Measurements from ENCODE around the gene TAF13. TPM values are rescaled to one million over a fixed set of nuclear protein-coding genes. Genes with fewer than 3 reads are reported as not detected.

The TAF13 gene
- total and polyA plus RNA-seq, 9 of the 15 experiments (the other 6 are each of a cell fraction or from before 2014, with no cell fraction given) = 14.9 to 77.2 (median 38.7) TPM

- TF ChIP-seq RFX5 (IDR thresholded peaks at IDR 0.05; ENCODE audit: low read depth, low read length) (no peak), ZFP36 (IDR thresholded peaks at IDR 0.05; ENCODE audit: low read depth, low read length, partially characterized antibody) (peak; percentile 41), ZNF274 (IDR thresholded peaks at IDR 0.05; ENCODE audit: borderline replicate concordance, low read depth, low read length) (no peak), ZNF23 (CRISPR knock-in tag; IDR thresholded peaks at IDR 0.05) (peak; percentile 24; the same call in 1 of the 2 replicates), CEBPB (tag; IDR thresholded peaks at IDR 0.05) (no peak), ZNF830 (CRISPR knock-in tag; IDR thresholded peaks at IDR 0.05) (0 out of 2 replicates have a peak, but pooled peaks have one; percentile 21), ZNF239 (CRISPR knock-in tag; IDR thresholded peaks at IDR 0.05) (no peak), MTA3 (IDR thresholded peaks at IDR 0.05; ENCODE audit: borderline replicate concordance) (peak; percentile 72; the same call in 1 of the 2 replicates), ZNF24 (IDR thresholded peaks at IDR 0.05) (peak; percentile 48; the same call in 1 of the 2 replicates), HCFC1 (IDR thresholded peaks at IDR 0.05; ENCODE audit: low read depth, low read length) (peak; percentile 87), ZNF316 (IDR thresholded peaks at IDR 0.05) (no peak), POLR2G (IDR thresholded peaks at IDR 0.05; ENCODE audit: low read depth, low read length) (peak; percentile 90), HNRNPUL1 (IDR thresholded peaks at IDR 0.05; ENCODE audit: low read length) (no peak), SMARCC2 (IDR thresholded peaks at IDR 0.05; ENCODE audit: low read depth) (peak; percentile 28; the same call in 1 of the 2 replicates), ZNF347 (CRISPR knock-in tag; IDR thresholded peaks at IDR 0.05; ENCODE audit: low read depth) (no peak), ZNF57 (CRISPR knock-in tag; IDR thresholded peaks at IDR 0.05) (no peak), RAD51 (IDR thresholded peaks at IDR 0.05; ENCODE audit: borderline replicate concordance, low read depth) (peak; percentile 82)
- TF ChIP-seq, protein P1, sequence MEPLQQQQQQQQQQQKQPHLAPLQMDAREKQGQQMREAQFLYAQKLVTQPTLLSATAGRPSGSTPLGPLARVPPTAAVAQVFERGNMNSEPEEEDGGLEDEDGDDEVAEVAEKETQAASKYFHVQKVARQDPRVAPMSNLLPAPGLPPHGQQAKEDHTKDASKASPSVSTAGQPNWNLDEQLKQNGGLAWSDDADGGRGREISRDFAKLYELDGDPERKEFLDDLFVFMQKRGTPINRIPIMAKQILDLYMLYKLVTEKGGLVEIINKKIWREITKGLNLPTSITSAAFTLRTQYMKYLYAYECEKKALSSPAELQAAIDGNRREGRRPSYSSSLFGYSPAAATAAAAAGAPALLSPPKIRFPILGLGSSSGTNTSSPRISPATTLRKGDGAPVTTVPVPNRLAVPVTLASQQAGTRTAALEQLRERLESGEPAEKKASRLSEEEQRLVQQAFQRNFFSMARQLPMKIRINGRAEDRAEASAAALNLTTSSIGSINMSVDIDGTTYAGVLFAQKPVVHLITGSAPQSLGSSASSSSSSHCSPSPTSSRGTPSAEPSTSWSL (CRISPR knock-in tag; IDR thresholded peaks at IDR 0.05; ENCODE audit: borderline replicate concordance) = no peak
- TF ChIP-seq, protein P2, sequence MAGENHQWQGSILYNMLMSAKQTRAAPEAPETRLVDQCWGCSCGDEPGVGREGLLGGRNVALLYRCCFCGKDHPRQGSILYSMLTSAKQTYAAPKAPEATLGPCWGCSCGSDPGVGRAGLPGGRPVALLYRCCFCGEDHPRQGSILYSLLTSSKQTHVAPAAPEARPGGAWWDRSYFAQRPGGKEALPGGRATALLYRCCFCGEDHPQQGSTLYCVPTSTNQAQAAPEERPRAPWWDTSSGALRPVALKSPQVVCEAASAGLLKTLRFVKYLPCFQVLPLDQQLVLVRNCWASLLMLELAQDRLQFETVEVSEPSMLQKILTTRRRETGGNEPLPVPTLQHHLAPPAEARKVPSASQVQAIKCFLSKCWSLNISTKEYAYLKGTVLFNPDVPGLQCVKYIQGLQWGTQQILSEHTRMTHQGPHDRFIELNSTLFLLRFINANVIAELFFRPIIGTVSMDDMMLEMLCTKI (IDR thresholded peaks at IDR 0.05; ENCODE audit: partially characterized antibody) = no peak
- TF ChIP-seq, protein P3, sequence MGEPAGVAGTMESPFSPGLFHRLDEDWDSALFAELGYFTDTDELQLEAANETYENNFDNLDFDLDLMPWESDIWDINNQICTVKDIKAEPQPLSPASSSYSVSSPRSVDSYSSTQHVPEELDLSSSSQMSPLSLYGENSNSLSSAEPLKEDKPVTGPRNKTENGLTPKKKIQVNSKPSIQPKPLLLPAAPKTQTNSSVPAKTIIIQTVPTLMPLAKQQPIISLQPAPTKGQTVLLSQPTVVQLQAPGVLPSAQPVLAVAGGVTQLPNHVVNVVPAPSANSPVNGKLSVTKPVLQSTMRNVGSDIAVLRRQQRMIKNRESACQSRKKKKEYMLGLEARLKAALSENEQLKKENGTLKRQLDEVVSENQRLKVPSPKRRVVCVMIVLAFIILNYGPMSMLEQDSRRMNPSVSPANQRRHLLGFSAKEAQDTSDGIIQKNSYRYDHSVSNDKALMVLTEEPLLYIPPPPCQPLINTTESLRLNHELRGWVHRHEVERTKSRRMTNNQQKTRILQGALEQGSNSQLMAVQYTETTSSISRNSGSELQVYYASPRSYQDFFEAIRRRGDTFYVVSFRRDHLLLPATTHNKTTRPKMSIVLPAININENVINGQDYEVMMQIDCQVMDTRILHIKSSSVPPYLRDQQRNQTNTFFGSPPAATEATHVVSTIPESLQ (CRISPR knock-in tag; IDR thresholded peaks at IDR 0.05) = no peak
- TF ChIP-seq, protein P4, sequence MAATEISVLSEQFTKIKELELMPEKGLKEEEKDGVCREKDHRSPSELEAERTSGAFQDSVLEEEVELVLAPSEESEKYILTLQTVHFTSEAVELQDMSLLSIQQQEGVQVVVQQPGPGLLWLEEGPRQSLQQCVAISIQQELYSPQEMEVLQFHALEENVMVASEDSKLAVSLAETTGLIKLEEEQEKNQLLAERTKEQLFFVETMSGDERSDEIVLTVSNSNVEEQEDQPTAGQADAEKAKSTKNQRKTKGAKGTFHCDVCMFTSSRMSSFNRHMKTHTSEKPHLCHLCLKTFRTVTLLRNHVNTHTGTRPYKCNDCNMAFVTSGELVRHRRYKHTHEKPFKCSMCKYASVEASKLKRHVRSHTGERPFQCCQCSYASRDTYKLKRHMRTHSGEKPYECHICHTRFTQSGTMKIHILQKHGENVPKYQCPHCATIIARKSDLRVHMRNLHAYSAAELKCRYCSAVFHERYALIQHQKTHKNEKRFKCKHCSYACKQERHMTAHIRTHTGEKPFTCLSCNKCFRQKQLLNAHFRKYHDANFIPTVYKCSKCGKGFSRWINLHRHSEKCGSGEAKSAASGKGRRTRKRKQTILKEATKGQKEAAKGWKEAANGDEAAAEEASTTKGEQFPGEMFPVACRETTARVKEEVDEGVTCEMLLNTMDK (IDR thresholded peaks at IDR 0.05; ENCODE audit: borderline replicate concordance, insufficient read depth, low read depth, low read length, poor library complexity, severe bottlenecking) = peak; percentile 11
These were observed 14.6 kb upstream of the TAF13 start, which contains the start of gene TMEM167B (continued) for GRCh38 chr1:109090196-109091077.
